Stimulated activated CD4-positive, alpha-beta T cell treated with anti-CD3 and anti-CD28 coated beads, Interleukin-2, amount 100 ng/mL, for 4 hours (primary cell): ENCODE data around the gene TNFRSF21.
"Not testable (repeated sequence)": the region's sequence is repeated elsewhere in the genome, so short reads cannot be mapped to it uniquely, and the experiment has no call there.

Experiments
- DNase-seq: peaks from one replicate; pipeline ENCODE4 v3.0.0-alpha.2; 2020; ENCODE audit warnings: low read depth

Gene TNFRSF21

DNA sequence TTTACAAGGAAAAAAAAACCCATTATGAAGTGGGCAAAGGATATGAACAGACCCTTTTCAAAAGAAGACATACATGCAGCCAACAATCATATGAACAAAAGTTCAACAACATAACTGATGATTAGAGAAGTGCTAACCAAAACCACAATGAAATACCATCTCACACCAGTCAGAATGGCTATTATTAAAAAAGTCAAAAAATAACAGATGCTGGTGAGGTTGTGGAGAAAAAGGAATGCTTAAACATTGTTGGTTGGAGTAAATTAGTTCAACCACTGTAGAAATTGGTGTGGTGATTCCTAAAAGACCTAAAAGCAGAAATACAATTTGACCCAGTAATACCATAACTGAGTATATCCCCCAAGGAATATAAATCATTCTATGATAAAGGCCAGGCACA is 86.5 kb downstream of the TNFRSF21 start:
- DNase-seq, result not testable (repeated sequence)

DNA sequence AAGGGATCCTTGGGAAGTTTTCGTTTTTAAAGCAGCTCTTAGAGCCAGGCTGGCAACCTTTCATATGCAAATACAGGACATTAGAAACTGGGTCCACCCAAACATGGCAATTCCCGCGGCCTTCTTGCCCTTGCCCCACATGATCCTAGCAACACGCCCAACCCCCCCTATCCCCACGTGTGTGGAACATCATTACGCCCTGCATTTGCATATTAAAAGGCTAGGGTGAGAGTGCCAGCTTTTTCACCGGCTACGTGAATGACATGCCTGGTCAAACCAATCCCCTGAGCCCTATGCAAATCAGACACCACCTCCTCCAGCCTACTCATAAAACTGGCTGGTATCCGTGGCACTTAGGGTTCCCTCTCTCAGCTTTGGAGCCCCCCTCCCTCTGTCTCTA is 88.1 kb downstream of the TNFRSF21 start:
- no peak for DNase-seq

DNA sequence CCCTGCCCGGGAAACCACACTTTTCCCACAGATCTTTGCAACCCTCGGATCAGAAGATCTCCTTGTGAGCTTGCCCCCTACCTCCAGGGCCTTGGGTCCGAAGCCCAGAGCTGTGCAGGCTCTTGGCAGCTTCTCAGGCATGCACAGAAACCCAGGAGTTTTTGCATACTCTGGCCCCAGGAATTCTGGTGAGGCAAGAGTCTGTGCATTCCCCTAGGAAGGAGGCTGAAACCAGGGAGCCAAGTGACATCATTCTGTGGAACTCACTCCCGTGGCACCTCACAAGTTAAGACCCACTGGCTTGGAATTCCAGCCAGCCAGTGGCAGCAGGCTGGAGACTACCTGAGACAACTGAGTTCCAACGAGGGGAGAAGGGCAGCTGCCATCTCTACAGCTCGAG is 100.1 kb downstream of the TNFRSF21 start:
- DNase-seq, result no peak

DNA sequence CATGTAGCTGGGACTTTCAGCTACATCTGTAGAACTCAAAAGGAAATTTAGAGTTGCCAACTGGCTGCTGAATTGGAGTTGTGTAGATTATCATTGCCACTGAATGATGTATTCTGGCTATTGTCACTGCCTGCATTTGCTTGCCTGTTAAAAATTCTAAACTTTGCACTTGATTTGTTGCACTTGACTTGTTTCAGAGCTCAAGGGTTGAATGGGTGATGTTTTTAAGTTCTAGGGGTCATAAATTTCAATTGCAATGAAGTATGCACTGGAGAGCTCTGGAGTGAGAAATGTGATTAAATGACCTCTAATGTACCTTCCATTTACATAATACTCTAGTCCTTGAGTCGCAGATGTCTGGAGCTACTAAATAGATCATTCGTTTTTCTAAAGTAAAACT is 102.4 kb downstream of the TNFRSF21 start:
- no peak for DNase-seq

DNA sequence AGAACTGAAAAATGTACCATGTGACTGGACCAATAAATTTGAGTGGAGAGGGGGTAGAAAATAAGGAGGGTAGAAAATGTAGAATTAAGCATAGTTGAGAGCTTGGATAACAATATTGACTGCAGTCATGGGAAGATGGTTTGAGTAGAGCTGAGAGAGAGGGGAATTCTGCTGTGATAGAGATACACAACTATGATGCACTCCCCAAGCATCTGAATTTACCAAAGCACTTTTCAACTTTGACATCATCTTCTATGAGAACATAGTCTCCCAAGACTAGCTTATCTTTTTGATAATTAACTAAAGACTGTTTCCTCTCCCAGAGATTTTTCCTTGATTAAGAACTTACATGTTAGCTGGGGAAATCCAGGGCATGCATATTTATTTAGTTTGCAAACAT is 103.1 kb downstream of the TNFRSF21 start:
- no peak for DNase-seq

DNA sequence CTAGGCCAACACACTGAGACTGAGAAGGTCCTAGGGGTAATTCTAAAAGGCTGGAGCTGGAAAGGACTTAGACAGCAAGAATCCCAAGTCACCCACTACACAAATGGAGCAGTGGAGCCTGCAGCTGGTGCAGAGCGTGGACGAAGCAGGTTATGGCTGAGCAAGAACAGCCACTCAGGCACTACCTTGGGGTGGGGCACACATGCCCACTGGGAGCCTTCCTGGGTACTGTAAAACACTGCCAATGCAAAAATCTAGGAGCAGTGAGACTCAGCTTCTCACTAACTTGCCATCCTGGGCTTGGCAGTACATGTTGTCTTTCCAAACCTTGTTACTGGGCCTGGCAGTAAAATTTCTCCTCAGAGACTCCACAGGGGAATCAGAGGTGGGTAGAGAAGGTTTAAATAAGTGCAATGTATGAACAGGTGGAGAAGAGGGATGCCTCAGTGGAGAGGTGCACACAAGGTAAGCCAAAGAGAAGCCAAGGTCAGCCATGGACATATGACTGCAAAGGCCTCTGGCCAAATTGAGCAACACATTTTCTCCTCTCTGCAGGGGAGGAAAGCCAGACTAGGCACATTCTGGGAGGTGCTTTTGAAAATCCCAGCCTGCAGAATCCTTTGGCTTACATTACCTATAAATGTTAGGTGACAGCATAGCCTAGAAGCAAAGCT is 105.6 kb downstream of the TNFRSF21 start:
- DNase-seq, result no peak

DNA sequence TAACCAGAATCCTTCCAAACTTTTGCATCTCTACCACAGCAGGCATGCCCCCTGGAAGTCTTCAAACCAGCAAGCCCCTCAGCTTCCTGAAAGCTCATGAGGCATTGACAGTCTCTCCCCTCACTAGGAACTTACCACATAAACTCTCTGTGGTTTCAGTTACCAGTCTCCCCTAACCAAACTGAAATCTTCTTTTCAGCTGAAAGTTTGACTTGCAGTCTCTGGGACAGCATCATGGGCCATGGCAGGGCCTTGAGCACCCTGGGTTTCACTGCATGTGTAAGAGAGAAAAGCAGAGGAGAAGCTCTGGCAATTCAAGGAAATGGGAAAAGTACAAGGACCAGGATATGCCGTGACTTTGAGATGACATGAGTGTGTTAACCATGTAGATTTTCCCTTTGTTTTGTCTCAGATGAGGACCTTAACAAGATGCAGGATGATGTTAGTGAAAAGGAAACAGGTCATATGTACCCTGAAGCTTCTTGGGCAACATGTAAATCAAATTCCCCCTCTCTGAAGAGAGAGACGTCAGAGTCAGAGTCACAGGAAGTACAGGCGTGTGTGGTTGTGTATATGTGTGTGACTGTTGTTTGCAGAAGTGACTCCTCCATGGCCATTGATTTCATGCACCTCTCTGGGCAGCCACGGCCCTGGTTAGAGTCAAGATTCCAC is 106.3 kb downstream of the TNFRSF21 start:
- DNase-seq, result no peak

DNA sequence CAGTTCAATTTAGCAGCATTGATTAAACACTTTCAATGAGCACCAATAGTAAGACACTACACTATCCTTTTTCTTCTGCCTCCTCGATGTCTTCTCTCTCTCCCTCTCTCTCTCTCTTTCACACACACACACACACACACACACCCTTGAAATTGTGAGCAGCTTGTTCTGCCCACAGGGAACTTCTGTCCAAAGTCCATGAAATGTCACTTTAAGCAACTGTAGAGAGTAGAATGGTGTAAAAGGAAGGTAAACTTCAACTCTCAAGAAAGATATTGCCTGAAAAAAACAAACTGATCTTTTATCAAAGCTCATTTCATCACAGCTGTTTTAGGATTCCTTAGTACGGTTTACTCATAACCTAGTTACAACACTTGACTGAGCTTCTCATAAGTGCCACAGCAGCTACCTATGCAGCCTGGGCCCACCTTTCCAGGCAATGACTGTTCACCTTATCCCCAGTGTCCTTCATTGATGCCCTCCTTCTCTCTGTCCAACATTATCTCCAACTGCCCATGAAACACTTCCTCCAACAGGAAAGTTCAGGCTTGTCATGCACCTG is 107.0 kb downstream of the TNFRSF21 start:
- no peak for DNase-seq

DNA sequence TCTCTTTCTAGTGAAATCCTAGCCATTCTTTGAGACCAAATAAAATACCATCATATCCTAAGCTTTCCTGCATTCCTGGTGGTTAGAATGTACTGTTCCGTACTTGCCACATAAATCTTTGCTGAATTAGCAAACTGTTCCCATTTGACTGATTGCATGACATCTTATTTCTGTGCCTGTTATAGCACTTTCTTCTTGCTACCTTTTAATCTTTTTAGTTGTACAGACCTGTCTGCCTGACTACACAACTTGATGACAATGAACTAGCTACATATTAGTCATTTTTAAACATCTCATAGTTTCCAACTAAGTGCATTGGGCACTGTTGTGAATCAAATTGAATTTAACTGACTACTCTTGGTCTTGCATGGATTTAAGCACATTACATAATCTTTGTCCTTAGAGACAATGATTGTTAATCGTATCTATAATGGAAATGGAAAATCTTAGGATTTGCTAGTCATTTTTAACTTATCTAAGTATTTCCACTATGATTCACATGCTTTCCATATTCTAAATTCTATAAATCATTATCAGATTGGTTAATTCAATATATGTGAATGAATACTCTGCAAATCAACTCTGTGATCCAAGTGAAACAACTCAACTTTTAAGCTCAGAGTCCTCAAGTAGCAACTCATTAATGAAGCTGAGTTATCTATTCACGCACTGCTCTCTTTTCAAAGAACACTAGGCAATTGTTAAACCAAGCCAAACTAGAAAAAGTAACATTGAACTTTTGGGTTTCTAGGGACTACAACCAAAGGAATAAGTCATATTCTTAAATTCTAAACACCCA is 109.0 kb downstream of the TNFRSF21 start:
- DNase-seq, result no peak

DNA sequence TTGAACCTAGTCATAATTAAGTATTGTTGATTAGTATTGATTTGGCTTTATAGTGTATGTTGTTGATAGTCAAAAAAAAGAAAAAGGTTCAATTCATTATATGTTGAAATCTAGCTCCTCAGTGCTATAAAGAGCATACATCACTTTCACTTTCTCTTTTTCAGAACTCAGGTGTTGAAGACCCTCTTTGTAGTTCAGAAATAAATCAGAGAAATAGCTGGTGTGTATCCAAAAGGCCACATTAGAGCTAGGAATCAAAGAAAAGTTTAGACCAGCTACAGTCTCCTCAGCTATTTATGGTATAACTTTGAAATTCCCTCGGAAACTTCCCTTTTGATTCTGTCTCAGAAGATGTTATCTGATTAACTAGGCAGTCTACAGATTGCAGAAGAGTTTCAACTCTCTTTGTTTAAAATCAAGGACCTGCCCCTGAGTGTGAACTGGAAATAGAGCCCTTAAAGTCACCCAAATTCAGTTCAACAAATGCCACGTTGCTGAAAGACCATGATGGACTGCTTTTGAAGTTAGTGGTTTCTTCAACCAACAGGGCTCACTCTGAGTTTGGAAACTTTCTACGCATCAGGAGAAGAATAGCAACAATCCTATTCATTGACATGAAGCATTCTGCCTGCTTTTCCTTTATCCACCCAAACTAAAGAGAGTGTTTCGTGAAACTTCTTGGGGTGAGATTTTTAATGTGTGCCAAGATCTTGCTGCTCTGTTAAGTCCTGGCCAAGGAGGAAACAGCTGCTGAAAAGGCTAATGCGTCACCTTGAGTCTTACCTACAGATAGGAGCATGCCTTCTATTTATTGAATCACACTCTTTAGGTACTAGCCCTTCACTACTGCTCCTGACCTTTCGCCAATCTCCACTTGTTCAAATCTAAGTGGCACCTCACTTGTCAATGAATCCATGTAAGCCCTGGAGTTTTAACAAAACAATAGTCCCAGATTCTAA is 111.7 kb downstream of the TNFRSF21 start:
- no peak for DNase-seq

DNA sequence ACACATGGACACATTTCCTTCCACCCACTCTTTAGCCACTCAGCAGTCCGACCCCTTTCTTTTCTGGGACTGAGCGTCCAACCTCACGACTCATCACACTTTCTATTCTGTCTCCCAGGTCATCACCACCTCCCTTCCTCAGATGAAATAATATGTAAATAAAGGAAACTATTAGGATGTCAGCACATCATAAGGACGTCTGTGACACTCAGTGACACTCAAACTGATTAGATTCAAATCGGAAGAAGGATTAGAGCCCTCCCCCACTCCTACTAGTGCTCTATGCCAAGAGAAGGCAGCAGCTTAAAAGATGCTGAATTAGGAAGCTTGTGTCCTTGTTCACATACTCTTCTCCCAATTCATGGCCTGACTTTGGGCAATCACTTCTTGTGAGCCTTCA is 113.6 kb downstream of the TNFRSF21 start:
- no peak for DNase-seq

DNA sequence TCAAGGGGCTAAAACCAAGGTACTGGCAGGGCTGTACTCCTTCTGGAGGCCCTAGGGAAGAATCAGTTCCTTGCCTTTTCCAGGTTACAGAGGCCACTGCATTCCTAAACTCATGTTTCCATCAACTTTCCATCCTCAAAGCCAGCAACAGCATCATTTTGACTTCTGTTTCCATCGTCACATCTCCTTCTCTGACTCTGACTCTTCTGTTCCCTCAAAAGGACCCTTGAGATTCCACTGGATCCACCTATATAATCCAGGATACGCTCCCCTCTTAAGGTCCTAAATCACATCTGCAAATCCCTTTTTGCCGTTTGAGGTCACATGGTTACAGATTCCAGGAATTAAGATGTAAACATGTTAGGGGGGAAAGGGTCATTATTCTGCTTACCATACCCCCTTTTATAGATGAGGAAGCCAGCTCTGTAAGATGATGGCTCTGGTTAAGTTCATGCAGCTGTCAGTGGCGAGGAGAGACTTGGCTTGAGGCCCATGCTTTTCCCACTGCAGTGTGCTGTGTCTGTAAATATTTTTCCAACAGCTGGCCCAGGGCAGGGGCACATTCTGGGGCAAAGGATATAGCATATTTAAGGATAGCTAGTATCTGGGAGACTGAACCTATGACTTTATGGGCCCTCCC is 114.6 kb downstream of the TNFRSF21 start:
- no peak for DNase-seq

DNA sequence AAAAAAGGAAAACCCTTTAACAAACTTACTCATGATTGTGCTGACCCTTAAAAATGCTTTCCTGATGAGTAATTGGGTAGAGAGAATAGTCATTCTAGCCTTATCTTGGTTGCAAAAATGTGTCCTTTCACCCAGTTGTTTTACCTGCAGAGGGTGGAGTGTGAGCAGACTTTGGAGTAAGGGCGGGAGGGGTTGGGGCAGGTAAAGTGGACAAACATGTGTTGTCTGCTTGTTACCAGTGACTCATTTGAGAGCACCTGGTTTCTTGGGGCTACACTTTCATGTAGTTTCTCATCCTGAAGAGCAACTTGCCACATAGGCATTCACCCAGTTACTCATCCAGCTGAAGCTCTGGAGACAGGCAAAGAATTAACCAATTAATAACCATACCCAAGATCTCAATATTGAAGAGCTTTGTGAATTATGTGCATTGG is 121.1 kb downstream of the TNFRSF21 start:
- no peak for DNase-seq

DNA sequence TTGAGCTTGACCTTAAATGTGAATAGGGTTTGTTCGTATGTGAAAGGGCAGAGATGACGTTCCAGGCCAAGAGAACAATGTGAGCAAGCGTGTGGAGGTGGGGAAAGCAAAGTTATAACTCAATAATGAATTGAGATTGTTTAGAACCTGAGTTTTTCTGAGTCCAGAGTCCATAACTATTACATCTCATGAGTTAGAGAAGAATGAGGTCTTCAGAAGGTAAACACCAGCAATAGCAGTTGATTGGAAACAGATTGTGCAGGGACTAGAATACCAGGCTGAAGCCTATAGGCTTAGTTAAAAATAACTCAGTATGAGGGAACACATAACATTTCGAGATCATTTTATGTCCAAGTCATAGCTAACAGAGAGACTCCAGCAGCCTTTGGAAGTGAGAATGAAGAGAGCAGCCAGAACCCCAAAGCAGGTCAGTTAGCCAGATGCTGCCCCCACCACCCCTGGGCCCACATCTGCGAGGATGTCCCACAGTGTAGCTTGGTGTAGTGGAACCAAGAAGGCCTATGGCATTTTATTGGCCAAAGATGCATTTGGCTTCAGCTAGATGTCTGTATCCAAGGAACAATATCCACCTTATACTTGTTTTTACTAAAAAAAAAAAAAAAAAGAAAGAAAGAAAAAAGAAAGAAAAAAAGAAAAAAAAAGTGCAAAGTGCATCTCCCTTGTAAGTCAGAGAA is 121.7 kb downstream of the TNFRSF21 start:
- DNase-seq, result no peak

DNA sequence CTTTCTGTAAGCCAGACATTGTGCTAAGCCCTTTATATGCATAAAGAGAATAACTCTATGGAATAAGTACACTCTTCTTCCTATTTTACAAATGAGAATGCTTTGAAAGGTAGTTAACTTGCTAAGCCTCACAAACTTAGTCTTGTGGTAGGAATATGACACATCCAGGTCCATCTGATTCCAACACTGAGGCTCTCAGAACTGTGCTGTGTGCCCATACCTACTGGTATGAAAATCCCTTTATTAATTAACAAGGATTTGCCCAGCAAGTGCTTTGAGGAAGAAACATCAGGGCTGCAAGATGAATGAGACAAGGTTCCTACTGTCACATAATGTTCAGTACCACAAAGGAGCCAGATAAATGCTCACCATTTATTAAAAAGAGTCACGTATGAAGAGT is 122.6 kb downstream of the TNFRSF21 start:
- DNase-seq, result no peak

DNA sequence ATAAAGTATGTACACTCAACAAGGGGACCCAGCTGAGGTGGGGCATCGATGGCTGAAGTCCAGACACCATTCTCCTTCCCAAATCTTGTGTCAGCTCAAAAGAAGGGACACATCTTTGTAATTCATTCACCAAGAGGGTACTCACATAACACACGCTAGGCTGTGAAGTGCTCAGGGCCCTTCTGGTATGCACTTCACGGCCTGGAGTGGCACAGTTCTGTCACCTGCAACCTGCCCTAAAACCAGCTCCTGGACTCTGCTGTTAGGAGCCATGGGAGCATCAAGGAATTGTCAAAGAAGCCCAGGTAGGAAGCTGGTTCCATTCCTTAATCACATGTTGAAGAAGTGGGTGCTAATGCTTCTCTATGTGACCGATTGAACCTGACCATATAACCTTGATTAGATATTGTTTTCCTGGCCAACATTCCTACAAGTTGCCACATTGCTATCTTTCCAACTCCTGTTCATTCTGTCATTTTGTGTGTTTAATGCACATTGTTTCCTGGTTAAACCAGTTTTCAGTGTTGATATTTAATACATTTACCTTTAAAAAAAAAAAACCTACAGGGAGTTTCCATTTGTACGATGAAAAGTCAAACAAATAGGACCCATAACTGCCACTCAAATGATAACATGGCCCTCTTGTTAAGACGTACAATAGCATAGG is 127.3 kb downstream of the TNFRSF21 start:
- no peak for DNase-seq

DNA sequence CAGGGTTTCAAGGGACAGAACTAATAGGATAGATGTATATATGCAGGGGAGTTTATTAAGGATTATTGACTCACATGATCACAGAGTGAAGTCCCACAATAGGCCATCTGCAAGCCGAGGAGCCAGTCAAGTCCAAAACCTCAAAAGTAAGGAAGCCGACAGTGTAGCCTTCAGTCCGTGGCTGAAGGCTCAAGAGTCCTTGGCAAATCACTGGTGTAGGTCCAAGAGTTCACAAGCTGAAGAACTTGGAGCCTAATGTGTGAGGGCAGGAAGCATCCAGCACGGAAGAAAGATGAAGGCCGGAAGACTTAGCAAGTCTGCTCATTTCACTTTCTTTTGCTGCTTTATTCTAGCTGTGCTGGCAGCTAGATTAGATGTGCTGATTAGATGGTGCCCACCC is 128.0 kb downstream of the TNFRSF21 start:
- no peak for DNase-seq
